CD4-positive, alpha-beta T cell treated with Interleukin-17A for 1 hour (primary cell): ENCODE data around the gene TENT5D.
"Not testable (repeated sequence)": the region's sequence is repeated elsewhere in the genome, so short reads cannot be mapped to it uniquely, and the experiment has no call there.

Source experiments
- DNase-seq: peaks from one replicate; pipeline ENCODE4 v3.0.0-alpha.2; 2020

The TENT5D gene

DNA sequence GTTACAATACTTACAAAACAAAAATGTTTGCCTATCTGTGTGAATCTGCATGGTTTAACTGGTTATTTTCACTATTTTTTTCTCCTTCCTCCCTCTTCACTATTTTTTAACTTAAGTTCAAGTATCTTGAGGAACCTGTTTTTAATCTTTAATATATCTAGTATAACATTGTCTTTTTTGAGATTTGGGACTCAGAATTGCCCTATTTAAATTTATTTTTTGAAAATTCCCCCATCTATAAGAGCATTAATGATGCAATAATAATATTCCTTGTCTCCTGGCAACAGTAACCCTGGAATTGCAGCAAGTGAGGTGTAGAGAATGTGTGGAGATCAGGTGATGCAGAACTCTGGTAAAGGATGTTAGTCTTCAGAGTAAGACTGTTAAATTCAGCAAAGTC is at the start of gene TENT5D:
TSS of gene TENT5D (plus strand) at position 301 of the 400 bp plus-strand sequence. CDS start 22,093 bp downstream, outside the sequence.
- no peak for DNase-seq

DNA sequence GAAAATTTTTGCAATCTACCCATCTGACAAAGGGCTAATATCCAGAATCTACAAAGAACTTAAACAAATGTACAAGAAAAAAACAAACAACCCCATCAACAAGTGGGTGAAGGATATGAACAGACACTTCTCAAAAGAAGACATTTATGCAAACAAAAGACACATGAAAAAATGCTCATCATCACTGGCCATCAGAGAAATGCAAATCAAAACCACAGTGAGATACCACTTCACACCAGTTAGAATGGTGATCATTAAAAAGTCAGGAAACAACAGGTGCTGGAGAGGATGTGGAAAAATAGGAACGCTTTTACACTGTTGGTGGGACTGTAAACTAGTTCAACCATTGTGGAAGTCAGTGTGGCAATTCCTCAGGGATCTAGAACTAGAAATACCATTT is 34.6 kb upstream of the TENT5D start:
- not testable (repeated sequence) for DNase-seq

DNA sequence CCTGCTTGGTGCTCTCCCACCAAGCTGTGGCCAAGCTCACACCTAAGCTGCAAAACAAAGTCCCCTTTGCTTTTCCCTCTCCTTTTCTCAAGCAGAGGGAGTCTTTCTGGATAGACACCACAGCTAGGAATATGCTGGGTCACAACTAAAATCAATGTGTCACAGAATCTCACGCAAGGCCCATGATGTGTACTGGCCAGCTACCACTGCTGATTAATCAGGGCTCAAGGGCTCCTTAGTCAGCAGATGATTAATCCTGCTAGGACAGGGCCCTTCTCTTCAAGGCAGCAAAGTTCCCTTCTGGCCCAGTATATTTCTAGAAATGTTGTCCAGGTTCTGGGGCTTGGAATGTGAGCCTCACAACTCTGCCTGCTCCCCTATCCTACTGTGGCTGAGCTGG is 32.0 kb upstream of the TENT5D start:
- no peak for DNase-seq

DNA sequence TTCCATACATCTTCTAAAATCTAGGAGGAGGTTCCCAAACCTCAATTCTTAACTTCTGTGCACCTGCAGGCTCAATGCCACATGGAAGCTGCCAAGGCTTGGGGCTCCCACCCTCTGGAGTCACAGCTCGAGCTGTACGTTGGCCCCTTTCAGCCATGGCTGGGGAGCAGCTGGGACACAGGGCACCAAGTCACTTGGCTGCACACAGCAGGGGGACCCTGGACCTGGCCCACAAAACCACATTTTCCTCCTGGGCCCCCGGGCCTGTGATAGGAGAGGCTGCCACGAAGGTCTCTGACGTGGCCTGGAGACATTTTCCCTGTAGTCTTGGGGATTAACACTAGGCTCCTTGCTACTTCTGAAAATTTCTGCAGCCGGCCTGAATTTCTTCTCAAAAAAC is 8.2 kb upstream of the TENT5D start:
- no peak for DNase-seq

DNA sequence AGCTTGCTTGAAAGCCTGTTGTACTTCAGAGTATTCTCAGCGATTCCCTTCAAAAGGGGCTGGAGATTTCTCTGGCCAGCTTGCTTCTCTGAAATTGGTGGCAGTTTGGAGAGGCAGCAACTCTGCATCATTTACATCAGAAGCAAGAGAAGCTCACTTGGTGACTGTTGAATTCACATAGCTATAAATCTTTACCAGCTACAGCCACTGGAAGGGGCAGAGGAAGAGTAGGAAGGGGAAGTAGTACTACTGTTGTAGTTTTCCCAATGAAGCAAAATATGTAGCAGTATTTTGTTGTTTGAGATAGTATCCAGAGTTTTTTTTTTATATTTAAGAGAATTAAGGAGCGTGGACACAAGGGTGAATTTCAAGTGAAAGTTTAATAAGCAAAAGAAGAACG is 2.8 kb downstream of the TENT5D start:
- DNase-seq: no peak

DNA sequence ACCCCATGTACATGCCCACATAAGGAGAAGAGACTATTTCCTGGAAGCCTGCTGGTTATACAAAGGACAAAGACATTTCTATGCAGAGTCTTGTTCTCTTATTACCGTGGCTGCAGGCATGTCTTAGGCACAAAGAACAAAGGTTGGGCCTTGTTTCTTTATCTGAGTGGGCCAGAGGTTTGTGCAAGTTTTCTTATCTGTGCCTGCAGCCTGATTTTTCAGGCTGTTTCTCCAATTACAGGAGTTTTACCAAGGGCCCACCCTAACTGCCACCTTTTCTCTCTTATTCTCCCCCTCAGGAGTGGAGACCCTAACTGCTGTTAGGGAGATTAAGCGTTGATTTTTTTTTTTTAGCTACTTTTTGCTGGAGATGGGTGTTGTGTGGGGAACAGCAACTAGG is 3.5 kb downstream of the TENT5D start:
- DNase-seq: no peak

DNA sequence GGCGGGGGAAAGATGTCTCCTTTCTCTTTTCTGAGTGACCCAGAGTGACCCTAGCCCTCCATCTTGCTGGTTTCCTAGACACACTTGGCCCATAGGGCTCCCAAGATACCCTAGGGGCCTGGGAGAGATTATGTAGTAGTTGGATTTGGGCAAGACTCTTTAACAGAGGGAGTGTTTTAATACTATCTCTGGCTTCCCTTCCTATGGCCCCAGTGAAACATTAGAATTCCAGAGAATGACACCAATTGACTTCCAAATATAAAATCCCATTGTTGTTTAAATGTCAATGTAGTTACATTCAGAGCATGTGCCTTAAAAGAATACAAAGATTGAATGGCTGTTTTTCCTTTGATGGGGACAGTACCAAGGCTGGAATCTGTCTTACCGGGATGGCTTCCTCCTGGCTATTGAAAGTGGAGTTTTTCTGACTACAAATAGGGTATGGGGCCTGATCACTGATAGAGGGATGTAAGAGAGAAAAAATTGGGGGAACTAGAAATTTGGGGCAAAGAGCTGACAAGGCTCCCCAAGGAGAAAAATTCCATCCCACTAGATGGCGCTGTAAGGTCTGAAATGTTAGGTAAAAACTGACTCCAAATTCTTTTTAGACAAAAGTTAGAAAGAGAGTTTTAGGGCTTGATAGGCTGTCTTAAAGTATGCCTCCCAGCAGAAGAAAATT is 10.7 kb downstream of the TENT5D start:
- DNase-seq: no peak

DNA sequence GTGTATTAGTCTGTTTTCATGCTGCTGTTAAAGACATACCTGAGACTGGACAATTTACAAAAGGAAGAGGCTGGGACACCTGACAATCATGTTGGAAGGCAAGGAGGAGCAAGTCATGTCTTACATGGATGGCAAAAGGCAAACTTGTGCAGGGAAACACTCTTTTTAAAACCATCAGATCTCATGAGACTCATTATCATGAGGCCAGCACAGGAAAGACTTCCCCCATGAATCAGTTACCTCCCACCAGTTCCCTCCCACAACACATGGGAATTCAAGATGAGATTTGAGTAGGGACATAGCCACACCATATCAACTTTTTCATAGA is 11.2 kb downstream of the TENT5D start:
- no peak for DNase-seq

DNA sequence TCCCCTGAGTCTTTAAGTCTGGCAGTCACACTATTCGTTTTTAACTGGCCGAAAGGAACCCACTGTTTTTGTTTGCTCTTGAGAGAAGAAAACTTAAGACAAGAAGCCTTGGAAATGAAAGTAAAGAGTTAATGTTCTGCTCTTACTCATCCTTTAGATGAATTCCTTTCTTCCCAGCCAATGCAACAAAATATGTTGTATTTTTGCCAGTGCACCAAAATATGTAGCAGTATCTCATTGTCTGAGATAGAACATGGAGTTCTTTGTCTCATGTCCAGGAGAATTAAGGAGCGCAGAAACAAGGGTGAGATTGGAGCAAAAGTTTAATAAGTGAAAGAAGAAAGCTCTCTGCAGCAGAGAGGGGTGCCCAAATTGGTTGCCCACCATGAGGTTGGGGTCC is 12.2 kb downstream of the TENT5D start:
- no peak for DNase-seq

DNA sequence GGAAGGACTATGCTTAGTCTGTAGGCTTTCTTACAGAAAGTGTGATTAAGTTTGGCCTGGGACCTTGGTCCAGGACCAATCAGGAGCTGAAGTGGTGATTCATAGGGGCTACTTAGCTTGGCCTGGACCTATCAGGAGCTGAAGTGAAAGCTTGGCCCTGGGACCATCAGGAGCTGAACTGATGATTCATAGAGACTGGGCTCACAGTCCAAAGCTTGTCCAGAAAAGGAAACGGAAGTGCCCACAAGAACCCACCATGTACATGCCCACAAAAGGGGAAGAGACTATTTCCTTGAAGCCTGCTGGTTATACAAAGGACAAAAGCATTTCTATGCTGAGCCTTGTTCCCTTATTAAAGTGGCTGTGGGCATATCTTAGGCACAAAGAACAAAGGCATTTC is 12.6 kb downstream of the TENT5D start:
- DNase-seq: no peak

DNA sequence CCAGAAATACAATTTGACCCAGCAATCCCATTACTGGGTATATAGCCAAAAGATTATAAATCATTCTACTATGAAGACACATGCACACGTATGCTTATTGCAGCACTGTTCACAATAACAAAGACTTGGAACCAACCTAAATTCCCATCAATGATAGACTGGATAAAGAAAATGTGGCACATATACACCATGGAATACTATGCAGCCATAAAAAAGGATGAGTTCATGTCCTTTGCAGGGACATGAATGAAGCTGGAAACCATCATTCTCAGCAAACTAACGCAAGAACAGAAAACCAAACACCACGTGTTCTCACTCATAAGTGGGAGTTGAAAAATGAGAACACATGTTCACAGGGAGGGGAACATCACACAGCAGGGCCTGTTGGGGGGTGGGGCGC is 47.9 kb downstream of the TENT5D start:
- DNase-seq: not testable (repeated sequence)

DNA sequence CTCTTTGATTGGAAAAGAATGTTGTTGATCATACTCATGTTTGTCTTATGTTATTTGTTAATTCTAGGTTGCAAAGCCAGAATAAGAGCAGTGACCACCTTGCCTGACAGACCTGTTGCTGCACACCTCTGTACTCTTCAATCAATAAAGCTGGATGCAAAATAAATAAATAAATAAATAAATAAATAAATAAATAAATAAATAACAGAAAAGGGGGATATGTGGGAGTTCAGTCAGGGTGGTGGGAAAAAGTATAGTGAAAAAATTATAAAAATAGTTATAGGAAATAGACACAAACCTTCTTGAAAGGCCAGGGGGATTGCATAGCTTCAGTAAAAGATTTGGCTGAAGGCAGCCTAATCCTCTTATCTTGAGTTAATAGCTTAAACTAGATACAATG is 51.3 kb downstream of the TENT5D start:
- DNase-seq: no peak

DNA sequence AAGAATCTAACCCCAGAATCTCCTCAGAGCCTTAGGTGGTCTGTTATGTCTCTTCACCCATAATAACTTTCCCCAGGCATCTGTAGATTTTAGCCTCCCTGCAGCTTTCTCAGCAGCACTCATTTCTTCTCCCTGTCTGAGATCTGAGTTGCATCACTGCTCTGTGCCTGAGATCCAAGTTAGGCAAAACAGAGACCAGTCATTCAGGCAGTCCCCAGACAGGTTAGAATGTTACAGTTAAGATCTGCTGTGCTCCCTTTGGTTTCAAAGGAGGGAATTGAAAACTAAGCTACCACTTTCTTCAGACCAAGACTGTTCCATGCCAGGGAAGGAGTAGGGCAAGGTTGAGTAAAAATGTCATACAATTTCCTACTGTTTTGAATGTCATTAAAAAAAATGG is 65.3 kb downstream of the TENT5D start:
- DNase-seq: no peak

DNA sequence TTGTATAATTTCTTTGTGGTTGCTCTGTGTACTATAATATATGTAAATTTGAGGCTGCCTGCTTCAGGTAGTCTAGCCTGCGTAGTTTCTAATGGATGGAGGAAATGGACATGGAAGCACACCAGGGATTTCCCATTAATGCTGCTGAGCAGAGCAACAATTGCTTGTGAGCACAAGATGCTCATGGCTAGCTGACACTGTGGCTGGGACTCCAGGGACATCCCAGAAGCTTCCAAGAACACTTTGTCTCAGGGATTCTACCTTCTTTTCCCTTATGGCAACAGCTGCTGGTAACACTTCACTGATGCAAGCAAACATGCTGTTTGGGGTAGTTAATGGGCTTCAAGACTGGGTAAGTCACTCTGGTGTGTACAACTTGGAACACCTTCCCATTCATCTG is 66.1 kb downstream of the TENT5D start:
- DNase-seq: no peak

DNA sequence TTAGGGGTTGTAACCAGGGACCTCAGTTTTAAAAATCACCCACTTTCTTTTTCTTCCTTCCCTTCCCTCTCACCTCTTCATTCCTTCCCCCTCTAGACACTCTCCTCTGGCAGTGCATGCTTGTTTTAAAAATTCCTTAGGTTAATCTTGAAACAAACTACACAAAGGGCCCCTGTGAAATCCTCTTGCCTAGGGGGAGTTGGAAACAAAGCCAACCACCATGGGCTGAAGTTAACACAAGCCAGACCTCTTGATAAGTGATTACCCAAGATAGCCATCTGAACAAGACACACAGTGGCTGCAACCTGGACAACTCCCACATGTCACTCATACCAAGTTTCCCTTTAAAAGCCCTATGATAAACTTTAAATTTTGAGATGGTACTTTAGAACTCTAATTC is 68.9 kb downstream of the TENT5D start:
- no peak for DNase-seq
